Epithelial cell of proximal tubule (primary cell): Measurements from ENCODE around the gene LIPK. TPM values are rescaled to one million over a fixed set of nuclear protein-coding genes. Genes with fewer than 3 reads are reported as not detected.

Experiments
- DNase-seq: peaks from one replicate; pipeline ENCODE4 v3.0.0-alpha.2; 2011; ENCODE audit warnings: low read depth
- H3K4me3 ChIP-seq: 2 replicates; pipeline ENCODE4 v1.5.1; 2011; ENCODE audit warnings: low read depth, mild to moderate bottlenecking, low read length
- total RNA-seq: library from RNA; depleted of rRNA; stranded (reverse); fragments of >200 nt; gene quantifications from 2 replicates; pipeline ENCODE4 v1.2.3, GENCODE V29; 2015
- TF ChIP-seq, protein P1 (sequence below): conservative IDR thresholded peaks from 2 replicates; pipeline ENCODE4 v1.5.1; 2012; ENCODE audit warnings: low read depth, mild to moderate bottlenecking, low read length

The LIPK gene
- total RNA-seq, 1 donor from 2014 or later: not detected

DNA sequence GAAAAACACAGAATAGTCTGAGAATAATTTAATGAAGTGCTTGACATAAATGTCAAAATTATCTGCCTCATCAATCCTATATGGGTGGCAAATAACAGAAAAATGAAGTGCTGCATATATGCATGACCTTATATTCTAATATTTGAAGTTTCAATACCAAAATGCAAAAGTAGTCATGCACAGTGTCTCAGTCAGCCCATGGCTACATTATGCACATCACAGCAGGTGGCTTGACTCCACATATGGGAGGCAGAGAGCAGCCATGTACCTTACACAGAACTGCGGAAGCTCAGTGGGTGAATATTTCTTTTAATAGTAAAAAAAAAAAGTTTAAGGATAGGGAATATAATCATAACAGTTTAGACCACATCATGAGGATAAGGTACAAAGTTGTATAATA lies 36.4 kb downstream of the LIPK start:
- DNase-seq: no peak
- TF ChIP-seq, protein P1, sequence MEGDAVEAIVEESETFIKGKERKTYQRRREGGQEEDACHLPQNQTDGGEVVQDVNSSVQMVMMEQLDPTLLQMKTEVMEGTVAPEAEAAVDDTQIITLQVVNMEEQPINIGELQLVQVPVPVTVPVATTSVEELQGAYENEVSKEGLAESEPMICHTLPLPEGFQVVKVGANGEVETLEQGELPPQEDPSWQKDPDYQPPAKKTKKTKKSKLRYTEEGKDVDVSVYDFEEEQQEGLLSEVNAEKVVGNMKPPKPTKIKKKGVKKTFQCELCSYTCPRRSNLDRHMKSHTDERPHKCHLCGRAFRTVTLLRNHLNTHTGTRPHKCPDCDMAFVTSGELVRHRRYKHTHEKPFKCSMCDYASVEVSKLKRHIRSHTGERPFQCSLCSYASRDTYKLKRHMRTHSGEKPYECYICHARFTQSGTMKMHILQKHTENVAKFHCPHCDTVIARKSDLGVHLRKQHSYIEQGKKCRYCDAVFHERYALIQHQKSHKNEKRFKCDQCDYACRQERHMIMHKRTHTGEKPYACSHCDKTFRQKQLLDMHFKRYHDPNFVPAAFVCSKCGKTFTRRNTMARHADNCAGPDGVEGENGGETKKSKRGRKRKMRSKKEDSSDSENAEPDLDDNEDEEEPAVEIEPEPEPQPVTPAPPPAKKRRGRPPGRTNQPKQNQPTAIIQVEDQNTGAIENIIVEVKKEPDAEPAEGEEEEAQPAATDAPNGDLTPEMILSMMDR: no peak
- no peak overlapping the region for H3K4me3 ChIP-seq

GRCh38 chr10:88744002-88744401 lies 38.0 kb downstream of the LIPK start:
- TF ChIP-seq, protein P1: peak; percentile 68
- no peak overlapping the region for H3K4me3 ChIP-seq
- no peak for DNase-seq

DNA sequence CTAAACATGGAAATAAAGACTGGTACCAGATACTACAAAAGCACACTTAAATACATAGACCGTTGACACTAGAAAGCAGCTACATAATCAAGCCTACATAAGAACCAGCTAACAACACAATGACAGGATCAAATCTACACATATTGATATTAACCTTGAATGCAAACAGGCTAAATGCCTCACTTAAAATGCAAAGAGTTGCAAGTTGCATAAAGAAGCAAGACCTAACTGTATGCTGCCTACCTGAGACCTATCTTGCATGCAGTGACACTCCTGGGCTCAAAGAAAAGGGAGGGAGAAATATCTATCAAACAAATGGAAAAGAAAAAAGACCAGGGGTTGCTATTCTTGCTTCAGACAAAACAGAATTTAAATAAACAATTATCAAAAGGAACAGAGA lies 39.6 kb downstream of the LIPK start:
- DNase-seq: no peak
- no peak overlapping the region for H3K4me3 ChIP-seq
- TF ChIP-seq, protein P1: no peak

DNA sequence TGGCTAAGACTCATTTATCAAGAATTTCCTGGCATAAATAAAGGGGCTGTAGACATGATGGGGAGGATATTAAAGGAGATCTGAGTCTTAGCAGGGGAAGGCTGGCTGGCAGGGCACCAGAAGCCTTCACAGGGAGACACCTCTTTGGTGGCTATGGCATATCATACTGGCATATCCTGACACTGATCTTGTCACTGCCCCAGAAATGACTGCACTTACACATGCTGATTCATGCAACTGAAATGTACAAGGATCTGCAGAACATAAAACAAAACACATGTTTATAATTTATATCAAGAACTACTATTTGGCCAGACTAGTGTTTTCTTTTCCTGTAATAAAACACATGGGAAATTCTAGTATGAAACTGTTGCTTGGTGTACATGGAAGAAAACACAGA lies 48.2 kb downstream of the LIPK start:
- TF ChIP-seq, protein P1: no peak
- no peak for DNase-seq
- no peak overlapping the region for H3K4me3 ChIP-seq

- no peak for DNase-seq
These were observed 49.7 kb downstream of the LIPK start for GRCh38 chr10:88755753-88756152.

DNA sequence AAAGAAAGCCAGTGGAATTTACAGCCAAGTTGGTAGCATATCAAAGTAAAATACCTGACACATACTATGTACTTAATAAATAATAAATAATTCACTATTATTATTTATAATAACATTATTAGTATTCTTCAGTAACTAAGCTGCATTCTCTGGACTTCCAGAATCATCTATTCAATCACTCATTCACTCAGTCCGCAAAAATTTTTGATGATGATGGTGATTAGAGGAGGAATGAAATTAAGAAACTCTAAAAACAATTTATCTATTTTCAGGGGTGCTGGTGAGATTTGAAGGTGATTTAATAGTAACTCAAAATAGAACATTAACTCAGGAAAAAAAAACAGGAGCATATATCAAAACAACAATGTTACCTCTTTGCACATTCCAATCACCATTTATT lies 50.6 kb downstream of the LIPK start:
- no peak for DNase-seq
- no peak overlapping the region for H3K4me3 ChIP-seq
- TF ChIP-seq, protein P1: no peak

More at GRCh38 chr10:88755753-88756152, 49.7 kb downstream of the LIPK start:
- TF ChIP-seq, protein P1: no peak
- no peak overlapping the region for H3K4me3 ChIP-seq

DNA sequence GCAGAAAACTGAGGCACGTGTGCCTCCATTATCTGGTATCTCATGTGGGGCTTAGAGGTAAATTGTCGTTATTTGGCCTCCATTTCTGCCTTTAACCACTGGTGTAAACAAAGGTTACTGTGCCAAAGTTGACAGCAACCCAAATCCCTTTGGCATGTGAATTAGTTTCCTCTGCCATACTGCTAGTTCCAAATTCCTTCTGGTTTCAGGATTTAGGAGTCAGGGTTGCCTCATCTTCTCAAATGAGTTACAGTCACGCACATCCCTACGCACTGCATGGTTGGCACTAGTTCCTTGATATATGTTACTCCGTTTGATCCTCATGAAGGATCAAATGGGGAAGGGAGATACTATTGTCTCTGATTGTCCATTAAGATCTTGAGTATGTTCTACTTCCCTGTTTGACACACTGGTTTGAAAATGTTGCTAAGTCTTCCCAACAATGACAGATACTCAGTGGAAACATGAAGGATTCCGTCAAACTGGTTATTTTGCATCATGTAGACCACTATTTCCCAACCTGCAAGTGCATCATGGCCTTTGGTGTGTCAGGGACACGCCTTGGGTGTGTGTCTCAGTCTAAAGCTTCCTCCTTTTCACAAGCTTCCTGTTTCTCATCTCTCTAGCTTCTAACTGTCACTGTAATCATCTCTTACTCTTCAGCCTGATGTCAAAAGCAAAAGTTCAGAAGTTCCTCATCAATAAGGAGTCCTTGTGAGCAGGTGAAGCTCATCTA lies 53.5 kb downstream of the LIPK start, which contains the start of gene LIPN:
LIPN (plus strand) TSS at position 655 of the 736 bp plus-strand sequence. CDS start 1,386 bp downstream, outside the sequence.
- DNase-seq: no peak
- TF ChIP-seq, protein P1: no peak
- H3K4me3 ChIP-seq: no peak within 1 kb of the TSS
